ENCODE results near the gene CCDC88B.

Gene CCDC88B, protein sequence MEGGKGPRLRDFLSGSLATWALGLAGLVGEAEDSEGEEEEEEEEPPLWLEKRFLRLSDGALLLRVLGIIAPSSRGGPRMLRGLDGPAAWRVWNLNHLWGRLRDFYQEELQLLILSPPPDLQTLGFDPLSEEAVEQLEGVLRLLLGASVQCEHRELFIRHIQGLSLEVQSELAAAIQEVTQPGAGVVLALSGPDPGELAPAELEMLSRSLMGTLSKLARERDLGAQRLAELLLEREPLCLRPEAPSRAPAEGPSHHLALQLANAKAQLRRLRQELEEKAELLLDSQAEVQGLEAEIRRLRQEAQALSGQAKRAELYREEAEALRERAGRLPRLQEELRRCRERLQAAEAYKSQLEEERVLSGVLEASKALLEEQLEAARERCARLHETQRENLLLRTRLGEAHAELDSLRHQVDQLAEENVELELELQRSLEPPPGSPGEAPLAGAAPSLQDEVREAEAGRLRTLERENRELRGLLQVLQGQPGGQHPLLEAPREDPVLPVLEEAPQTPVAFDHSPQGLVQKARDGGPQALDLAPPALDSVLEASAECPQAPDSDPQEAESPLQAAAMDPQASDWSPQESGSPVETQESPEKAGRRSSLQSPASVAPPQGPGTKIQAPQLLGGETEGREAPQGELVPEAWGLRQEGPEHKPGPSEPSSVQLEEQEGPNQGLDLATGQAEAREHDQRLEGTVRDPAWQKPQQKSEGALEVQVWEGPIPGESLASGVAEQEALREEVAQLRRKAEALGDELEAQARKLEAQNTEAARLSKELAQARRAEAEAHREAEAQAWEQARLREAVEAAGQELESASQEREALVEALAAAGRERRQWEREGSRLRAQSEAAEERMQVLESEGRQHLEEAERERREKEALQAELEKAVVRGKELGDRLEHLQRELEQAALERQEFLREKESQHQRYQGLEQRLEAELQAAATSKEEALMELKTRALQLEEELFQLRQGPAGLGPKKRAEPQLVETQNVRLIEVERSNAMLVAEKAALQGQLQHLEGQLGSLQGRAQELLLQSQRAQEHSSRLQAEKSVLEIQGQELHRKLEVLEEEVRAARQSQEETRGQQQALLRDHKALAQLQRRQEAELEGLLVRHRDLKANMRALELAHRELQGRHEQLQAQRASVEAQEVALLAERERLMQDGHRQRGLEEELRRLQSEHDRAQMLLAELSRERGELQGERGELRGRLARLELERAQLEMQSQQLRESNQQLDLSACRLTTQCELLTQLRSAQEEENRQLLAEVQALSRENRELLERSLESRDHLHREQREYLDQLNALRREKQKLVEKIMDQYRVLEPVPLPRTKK (N-terminal part only)

DNA sequence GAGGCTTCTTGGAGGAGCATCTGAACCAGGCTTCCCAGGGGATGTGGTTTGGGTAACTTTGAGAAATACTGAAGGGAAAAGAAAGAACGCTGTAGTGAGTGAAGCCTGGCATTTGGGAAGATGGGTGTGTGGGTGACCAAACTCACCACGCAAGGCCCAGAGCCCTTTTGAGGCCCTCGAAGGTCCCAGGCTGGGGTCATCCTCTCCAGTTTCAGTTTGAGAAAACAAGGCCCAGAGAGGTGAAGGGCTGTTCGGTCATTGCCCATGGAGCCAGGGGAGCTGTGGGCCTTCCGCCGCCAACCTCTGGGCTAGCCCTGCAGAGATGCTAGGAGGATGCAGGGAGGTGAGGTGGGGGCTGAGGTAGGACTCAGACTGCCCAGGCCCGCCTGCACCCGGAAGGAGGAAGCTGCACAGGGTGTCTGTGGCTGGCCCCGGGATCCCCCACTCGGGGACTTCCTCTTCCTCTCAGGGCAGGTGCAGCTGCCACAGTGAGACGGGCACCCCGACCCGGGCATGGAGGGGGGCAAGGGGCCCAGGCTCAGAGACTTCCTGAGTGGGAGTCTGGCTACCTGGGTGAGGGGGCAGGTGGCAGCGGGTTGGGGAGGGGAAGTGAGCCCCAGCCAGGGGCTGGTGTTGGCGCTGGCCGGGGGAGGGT is at the start of gene CCDC88B:
TSS of gene CCDC88B (plus strand) at position 451 of the 655 bp plus-strand sequence. CDS start at position 514, 63 bp downstream.
- peak; percentile 94 for DNase-seq

DNA sequence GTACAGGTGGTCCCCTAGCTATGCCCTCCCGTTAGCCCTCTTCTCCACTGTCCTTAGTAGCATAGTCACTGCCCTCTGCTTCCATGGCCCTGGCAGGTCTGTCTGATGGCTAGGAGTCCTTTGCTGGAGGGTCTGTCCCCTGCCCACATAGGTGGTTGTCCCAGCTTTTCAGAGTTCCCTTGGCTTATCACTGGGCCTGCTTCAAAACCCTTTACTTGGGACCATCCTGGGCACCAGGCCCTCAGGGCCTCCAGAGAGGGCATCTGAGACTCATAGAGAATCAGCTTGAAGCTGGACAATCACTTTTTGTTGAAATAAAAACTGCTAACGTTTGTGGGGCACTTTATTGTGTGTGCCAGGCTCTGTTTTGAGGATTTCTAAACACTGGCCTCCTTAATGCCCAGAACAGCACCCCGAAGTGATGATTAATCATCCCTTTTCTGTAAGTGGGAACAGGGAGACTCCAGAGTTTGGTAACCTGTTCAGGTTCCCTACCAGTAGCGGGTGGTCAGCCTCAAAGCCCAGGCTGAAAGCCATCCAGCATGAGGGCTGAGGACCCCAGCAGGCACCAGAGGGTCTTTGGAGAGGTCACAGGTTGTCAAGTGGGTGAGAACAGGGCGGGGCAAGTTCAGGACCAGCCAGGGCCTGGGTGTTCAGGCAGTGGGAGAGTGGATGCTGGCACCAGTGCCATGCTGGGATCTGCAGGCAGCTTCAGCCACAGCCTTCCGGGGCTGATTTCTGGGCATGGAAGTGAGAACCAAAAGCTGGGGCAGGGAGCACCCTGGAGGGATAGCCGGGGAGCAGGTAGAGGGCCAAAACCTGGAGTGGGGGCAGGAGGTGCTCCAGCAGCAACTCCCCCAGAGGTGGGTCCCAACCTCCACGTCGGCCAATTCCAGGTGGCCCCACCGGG is 49.4 kb upstream of the CCDC88B start:
- no peak for DNase-seq

DNA sequence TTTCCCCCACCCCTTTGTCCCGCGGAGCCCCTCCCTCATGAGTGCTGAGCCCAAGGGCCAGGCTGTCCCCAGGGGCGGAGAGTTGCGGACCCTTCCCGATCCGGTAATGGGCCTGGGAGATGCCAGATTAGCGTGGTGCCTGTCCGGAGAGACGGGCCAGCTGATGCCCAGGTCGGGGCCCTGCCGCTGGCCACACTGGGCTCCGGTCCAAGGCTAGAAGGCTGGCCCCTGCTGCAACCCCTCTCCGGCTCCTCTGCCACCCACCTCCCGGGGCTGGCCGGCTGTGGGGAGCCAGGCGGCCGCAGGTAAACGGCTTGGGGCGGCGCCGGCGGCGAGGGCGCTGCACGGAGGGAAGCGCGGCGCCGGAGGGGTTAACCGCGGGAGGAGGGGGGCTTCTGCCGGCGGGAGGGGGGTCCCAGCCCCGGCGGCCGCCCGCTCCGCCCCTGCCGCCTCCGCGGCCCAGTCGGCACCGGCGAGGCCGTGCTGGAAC is 48.7 kb upstream of the CCDC88B start, which contains the start of gene KCNK4:
TSS of gene KCNK4 (plus strand) at position 41 of the 490 bp plus-strand sequence. CDS start 1,717 bp downstream, outside the sequence.
- DNase-seq: no peak

DNA sequence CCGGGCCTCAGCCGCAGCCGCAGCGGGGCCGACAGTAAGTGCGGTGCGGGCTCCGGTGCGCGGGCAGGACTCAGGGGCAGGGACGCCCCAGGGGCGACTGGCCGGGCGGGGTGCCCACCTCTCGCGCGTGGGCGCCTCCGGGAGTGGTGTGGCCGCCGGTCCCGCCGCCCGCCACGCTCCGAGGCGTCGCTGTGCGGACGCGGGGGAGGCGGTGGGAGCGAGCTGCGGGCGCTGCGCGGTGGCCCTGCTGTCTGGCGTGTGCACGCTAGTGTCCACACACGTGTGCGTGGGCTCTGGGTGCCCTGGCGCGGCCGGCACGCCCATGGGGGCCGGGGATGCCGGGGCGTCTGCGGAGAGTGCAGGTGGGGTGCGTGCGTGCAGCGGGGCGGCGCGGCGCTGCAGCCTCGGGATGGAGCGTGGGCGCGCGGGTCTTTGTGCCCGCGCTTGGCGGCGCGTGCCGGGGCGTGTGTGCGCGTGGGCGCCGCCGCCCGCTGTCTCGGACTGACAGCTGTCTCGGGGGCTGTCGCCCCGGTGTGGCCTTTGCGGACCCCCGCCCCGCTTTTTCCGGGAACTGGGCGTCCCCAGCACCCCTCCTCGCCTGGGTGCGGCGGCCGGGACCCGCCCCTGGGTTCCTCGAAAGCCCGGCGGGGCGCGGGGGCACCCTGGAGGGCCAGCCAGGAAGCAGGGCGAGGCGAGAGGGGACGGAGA is 48.1 kb upstream of the CCDC88B start:
- no peak for DNase-seq

DNA sequence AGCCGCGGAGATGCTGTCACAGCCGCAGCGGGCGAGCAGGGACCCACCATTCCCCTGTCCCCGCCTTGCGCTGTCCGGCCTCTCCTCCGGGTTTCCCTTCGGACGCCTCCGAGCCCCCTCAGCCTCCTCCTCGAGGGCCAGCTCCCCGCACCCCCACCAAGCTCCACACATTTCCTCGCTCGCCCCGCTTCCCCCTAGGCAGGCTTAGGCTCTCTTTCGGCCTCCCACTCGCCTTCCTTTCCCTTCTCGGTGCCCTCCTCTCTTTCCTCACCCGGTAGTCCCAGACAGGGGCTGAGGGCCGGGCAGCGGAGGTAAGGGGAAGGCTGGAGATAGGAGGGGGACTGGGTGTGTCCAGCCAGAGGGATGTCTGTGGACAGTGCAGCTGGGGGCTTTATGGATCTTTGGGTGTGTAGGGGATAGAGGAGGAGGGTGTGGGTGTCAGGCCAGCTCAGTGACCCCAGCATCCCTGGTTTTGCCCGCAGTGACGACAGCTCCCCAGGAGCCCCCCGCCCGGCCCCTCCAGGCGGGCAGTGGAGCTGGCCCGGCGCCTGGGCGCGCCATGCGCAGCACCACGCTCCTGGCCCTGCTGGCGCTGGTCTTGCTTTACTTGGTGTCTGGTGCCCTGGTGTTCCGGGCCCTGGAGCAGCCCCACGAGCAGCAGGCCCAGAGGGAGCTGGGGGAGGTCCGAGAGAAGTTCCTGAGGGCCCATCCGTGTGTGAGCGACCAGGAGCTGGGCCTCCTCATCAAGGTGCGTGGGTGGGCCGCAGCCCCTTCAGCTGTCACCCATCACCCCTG is 47.3 kb upstream of the CCDC88B start:
- no peak for DNase-seq

DNA sequence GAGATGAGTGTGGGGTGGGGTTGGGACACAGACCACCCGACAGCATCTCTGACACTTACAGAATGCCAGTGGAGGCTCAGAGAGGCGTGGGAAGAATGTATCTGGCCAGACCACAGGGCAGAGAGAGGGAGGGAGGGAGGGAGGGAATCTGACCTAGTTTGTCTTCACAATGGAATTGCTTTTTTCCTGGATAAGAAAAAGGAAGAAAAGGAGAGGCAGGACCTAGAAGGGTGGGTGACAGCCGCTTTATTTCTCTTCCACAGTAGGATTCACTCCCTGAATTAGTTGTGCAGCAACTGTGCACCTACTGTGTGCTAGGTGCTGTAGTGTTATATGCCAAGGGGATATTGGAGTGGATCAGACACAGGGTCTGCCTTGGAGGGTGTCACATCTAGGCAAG is 45.2 kb upstream of the CCDC88B start:
- no peak for DNase-seq

DNA sequence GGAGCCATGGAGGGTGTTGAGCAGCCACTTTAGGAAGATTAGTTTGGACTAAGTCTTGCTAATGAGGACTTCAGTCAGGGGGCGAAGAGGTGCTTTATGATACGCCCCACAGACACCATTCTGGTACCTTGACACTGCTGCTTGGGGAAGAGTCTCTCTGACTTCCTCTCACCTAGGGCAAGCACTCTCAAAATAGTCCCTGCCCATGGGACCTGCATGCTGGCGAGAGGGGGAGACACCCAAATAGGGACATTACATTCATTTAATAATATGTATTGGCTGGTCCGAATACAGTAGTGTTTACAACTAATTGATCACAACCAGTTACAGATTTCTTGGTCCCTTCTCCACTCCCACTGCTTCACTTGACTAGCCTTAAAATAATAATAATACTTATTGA is 44.2 kb upstream of the CCDC88B start:
- DNase-seq: no peak

DNA sequence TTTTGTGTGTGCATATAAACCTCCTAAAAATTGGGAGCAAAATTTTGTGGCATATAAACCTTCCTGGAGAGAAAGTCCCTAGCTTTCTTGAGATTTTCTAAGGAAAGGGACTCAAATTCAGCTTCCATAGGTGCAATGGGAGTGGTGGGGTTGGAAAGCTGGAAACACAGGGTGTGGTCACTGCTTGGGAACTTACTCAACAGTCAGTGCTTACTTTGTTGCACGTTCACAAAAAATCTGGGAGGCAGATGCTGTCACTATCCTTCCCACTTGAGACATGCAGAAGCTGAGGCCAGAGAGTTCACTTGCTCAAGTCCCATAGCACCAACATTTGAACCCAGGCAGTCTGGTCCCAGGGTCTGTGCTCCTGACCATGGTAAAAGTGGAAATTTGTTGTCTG is 43.8 kb upstream of the CCDC88B start:
- DNase-seq: no peak

DNA sequence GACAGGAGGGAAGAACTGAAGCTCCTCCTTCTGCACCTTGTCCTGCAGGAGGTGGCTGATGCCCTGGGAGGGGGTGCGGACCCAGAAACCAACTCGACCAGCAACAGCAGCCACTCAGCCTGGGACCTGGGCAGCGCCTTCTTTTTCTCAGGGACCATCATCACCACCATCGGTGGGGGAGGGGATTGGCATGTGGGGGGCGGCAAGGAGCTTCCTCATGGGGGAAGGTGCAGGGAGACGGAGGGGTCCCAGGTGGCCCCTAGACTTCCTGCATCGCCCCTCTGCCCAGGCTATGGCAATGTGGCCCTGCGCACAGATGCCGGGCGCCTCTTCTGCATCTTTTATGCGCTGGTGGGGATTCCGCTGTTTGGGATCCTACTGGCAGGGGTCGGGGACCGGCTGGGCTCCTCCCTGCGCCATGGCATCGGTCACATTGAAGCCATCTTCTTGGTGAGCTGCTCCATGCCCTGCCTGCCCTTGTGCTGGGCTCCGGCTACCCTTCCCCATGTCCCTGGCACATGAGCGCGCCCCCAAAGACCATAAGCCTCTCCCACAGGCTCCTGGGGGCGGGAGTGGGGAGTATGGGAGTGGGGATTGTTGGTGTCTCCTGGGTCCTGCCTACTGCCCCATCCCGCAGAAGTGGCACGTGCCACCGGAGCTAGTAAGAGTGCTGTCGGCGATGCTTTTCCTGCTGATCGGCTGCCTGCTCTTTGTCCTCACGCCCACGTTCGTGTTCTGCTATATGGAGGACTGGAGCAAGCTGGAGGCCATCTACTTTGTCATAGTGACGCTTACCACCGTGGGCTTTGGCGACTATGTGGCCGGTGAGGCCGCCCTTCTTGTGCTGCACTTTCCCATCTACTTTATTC is 42.9 kb upstream of the CCDC88B start:
- no peak for DNase-seq

DNA sequence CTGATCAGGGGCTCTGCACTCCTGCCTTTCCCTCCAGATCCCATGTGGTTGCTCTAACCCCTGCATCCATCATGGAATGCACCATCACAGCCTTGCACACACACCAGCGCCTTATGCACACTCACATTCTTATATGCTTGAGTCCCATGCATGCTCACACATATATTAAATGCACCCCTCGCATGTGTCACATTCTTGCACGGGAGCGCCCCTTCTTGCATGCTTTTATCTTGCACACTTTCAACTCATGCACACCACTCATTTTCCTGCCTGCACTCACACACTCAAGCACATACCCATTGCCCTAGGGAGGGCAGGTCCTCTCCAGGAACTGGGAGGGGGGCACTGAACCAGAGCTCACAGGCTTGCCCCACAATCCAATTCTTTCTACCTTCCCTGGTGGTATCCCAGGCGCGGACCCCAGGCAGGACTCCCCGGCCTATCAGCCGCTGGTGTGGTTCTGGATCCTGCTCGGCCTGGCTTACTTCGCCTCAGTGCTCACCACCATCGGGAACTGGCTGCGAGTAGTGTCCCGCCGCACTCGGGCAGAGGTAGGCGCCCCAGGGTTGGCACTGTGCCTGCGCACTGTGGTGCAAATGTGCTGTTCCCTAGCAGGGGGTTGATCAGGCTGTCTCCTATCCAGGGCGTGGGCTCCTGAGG is 42.2 kb upstream of the CCDC88B start:
- no peak for DNase-seq

DNA sequence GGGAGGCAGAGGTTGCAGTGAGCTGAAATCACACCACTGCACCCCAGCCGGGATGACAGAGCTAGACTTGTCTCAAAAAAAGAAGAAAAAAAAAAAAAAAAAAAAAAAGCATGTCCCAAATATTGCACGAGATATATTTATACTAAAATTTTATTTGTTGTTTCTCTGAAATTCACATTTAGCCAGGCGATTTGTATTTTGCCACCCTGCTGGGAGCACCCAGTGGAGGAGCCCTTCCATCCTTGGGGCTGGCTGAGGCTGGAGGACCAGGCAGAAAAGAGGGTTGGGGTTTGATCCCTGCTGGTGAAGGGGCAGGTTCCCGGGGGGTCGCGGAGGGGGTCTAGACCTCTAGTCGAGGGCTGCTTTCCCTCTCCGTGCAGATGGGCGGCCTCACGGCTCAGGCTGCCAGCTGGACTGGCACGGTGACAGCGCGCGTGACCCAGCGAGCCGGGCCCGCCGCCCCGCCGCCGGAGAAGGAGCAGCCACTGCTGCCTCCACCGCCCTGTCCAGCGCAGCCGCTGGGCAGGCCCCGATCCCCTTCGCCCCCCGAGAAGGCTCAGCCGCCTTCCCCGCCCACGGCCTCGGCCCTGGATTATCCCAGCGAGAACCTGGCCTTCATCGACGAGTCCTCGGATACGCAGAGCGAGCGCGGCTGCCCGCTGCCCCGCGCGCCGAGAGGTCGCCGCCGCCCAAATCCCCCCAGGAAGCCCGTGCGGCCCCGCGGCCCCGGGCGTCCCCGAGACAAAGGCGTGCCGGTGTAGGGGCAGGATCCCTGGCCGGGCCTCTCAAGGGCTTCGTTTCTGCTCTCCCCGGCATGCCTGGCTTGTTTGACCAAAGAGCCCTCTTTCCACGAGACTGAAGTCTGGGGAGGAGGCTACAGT is 40.8 kb upstream of the CCDC88B start:
- no peak for DNase-seq

DNA sequence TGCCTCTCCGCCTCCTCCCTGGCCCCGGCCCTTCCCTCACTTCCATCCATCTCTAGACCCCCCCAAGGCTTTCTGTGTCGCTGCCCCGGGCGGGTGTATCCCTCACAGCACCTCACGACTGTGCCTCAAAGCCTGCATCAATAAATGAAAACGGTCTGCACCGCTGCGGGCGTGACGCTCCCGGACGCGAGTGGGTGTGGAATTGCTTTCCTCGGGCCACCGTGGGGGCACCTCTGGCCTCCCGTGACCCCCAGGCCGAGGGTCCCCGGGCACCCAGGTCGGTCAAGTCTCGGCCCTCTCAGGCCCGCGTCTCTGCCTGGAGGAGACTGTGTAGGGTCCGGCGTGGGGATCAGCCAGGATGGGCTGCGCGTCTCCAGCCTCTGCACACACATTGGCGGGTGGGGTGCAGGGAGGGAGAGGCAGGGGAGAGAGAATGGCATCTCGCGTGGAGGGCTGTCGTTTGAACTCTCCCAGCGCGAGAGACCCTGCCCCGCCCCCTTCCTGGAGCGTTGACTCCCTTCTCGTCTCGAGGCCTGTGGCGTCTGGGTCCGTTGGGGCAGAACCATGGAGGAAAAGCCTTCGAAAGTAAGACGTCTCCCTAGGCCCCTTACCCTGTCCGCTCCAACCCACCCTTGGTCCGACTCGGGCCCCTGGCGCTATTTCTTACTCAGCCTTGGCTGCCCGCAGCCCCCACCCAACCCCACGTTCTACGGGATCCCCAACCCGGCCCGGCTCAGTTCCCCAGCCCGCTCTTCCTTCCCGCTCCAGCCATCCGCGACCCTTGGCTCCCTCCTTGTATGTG is 40.0 kb upstream of the CCDC88B start, which contains the start of gene CATSPERZ:
TSS of gene CATSPERZ (plus strand) at position 512 of the 802 bp plus-strand sequence. CDS start at position 565, 53 bp downstream.
- DNase-seq: no peak

DNA sequence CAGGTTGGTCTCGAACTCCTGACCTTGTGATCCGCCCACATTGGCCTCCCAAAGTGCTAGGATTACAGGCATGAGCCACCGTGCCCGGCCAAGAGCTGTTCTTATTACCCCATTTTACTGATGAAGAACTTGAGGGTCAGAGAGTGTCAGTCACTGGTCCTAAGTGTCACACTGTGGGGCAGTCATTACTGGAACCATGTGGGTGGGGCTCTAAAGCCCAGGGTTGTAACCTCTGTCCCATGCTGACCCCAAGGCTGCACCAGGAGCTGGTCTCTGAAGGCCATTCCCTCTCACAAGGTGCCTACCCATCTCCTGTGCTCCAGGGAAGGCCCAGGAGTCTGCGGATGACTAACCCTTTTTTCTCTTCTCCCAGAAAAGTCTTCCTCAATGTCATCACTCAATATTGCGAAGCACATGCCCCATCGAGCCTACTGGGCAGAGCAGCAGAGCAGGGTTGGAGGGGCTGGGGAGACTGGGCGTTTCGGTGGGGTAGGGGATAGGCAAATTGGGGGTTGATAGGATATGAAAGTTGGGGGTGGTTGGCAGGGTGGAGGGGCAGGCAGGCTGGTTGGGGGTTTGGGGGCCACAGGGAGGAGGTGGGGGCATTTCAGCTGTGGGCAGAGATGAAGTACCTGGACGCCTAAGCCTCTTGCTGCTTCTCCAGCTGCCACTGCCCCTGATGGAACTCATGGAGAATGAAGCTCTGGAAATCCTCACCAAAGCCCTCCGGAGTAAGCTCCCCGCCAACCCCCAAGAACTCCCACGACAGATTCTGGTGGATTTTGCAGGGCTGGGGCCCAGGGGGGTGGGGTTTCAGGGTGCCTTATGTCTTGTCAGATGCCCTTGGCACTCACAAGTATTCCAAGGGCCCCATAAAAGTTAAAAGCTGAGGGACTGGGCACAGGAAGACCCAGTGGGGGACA is 36.6 kb upstream of the CCDC88B start:
- DNase-seq: no peak

DNA sequence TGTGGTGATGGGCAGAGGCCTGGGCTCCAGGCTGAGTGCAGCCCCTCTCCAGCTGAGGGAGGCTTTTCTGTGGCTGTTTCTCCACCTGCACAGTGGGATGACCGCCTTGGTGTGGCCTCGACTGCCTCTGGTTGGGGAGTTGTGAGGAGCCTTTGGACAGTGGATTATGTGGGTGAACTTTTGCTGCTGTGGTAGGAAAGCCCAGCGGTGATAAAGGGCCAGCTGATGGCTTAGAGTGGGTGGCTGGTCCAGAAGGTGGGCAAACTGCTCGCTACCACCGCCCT is 36.0 kb upstream of the CCDC88B start:
- DNase-seq: no peak

All from CD4-positive, alpha-beta T cell treated with Interleukin-15 for 1 hour (primary cell).